HepG2 (cell line): Measurements from ENCODE around the gene MECR. TPM values are rescaled to one million over a fixed set of nuclear protein-coding genes. Genes with fewer than 3 reads are reported as not detected.

Experiments
- ATAC-seq: fragments of 200-7000 bp; cut with Tn5 transposase; 3 replicates; pipeline ENCODE4 v1.9.1; 2020; ENCODE audit warnings: mild to moderate bottlenecking, moderate library complexity
- BruUV-seq: library from RNA; stranded (reverse); fragments of 400-500 nt; replicated peaks from 2 replicates; lab custom pipeline; 2021; lab: Mats Ljungman, UMichigan
- CTCF ChIA-PET: fragments of 300-600 bp; formaldehyde crosslinking; extraction: SDS; loops from one replicate; lab custom pipeline; 2021; ENCODE audit warnings: low total read pairs, inconsistent platforms, low intra/inter-chr PET ratio; lab: Yijun Ruan, JAX
- POLR2A ChIA-PET: fragments of 350-600 bp; sonication (Branson Sonifier 250); formaldehyde crosslinking; loops from one replicate; lab custom pipeline; 2020; ENCODE audit warnings: antibody characterized with exemption, inconsistent platforms; lab: Yijun Ruan, JAX
- DNase-seq: peaks from one replicate; pipeline ENCODE4 v3.0.0-alpha.2; 2015; ENCODE audit warnings: low spot score
- FAIRE-seq: peaks from 3 replicates; lab custom pipeline; 2011; peaks lifted over from hg19 to GRCh38; lab: Jason Lieb, UNC
- H2AFZ ChIP-seq: one replicate; pipeline ENCODE4 v1.6.1; 2011; ENCODE audit warnings: low read length, inconsistent platforms
- H3K27ac ChIP-seq: fragments of 300-600 bp; 3 replicates; pipeline ENCODE4 v1.8.0; 2011; ENCODE audit warnings: mixed run types, mild to moderate bottlenecking, mixed read lengths, low read length, inconsistent platforms; ENCODE audit not compliant: insufficient read depth; ENCODE audit errors: extremely low read length
- H3K27me3 ChIP-seq, 2 experiments: fragments of 200-600 bp in 1 of 2; 2 replicates in 1 of 2; 3 replicates in 1 of 2; pipeline versions ENCODE4 v1.6.0 to v1.8.0; 2011; ENCODE audit warnings: low read length in 2 of 2, mild to moderate bottlenecking in 2 of 2, moderate library complexity in 2 of 2, inconsistent platforms in 1 of 2; ENCODE audit not compliant: insufficient read depth in 2 of 2, control insufficient read depth in 1 of 2
- H3K36me3 ChIP-seq, 2 experiments: fragments of 200-600 bp in 1 of 2; replicated peaks in 1 of 2; 2 replicates in 1 of 2; 3 replicates in 1 of 2; pipeline versions ENCODE4 v1.5.1 to v1.8.0; 2011; ENCODE audit warnings: low read length in 2 of 2, inconsistent platforms in 1 of 2; ENCODE audit not compliant: insufficient read depth in 2 of 2, control insufficient read depth in 1 of 2
- H3K4me1 ChIP-seq: 2 replicates; pipeline ENCODE4 v1.5.1; 2012; ENCODE audit warnings: low read length, inconsistent platforms; ENCODE audit not compliant: insufficient read depth
- H3K4me2 ChIP-seq: 2 replicates; pipeline ENCODE4 v1.6.0; 2011; ENCODE audit warnings: low read depth, low read length, inconsistent platforms
- H3K4me3 ChIP-seq, 3 experiments: fragments of 200-600 bp in 1 of 3; sonication (generic), shearing (Covaris generic) in 1 of 3; replicated peaks in 1 of 3; 2 replicates each; pipeline ENCODE4 v1.5.1; 2011 to 2016; ENCODE audit warnings: low read length in 3 of 3, inconsistent platforms in 2 of 3, low read depth in 2 of 3, mild to moderate bottlenecking in 2 of 3, control low read depth in 1 of 3, mixed read lengths in 1 of 3; ENCODE audit not compliant: insufficient read depth in 1 of 3
- H3K79me2 ChIP-seq: one replicate; pipeline ENCODE4 v1.6.1; 2011; ENCODE audit warnings: low read length, inconsistent platforms; ENCODE audit not compliant: insufficient read depth
- H3K9ac ChIP-seq: 2 replicates; pipeline ENCODE4 v1.6.0; 2011; ENCODE audit warnings: mild to moderate bottlenecking, low read depth, low read length, inconsistent platforms; ENCODE audit not compliant: insufficient read depth
- H3K9me3 ChIP-seq: 2 replicates; pipeline ENCODE4 v1.5.1; 2012; ENCODE audit warnings: mild to moderate bottlenecking, low read length
- H4K20me1 ChIP-seq: 2 replicates; pipeline ENCODE4 v1.6.0; 2011; ENCODE audit warnings: inconsistent platforms, mild to moderate bottlenecking, low read length, moderate library complexity; ENCODE audit not compliant: insufficient read depth
- ESRRA ChIP-seq: sonication (generic); formaldehyde crosslinking; IDR thresholded peaks from 2 replicates; pipeline ENCODE4 v1.5.1; 2020; ENCODE audit warnings: mild to moderate bottlenecking, low read depth, missing genetic modification reagents
- FOSL2 ChIP-seq: sonication (generic); formaldehyde crosslinking; IDR thresholded peaks from 2 replicates; pipeline ENCODE4 v1.4.0; 2020; ENCODE audit warnings: missing genetic modification reagents
- FOXP4 ChIP-seq: sonication (generic); formaldehyde crosslinking; IDR thresholded peaks from 2 replicates; pipeline ENCODE4 v1.4.0; 2020; ENCODE audit warnings: missing genetic modification reagents
- KDM5A ChIP-seq: fragments of 200-600 bp; sonication (generic); IDR thresholded peaks from 2 replicates; pipeline ENCODE4 v1.7.0; 2018; ENCODE audit warnings: antibody characterized with exemption, mild to moderate bottlenecking, low read length, borderline replicate concordance
- RBFOX2 ChIP-seq: fragments of 200-400 bp; formaldehyde crosslinking; IDR thresholded peaks from 2 replicates; pipeline ENCODE4 v1.6.1; 2017; ENCODE audit warnings: low read depth, mild to moderate bottlenecking, low read length
- SMAD3 ChIP-seq: sonication (generic); formaldehyde crosslinking; IDR thresholded peaks from 2 replicates; pipeline ENCODE4 v1.4.0; 2020; ENCODE audit warnings: missing genetic modification reagents
- TEF ChIP-seq: sonication (generic); formaldehyde crosslinking; IDR thresholded peaks from 2 replicates; pipeline ENCODE4 v1.5.0; 2020; ENCODE audit warnings: missing genetic modification reagents
- U2AF1 ChIP-seq: fragments of 200-400 bp; formaldehyde crosslinking; optimal IDR thresholded peaks from 2 replicates; pipeline ENCODE3; 2017; ENCODE audit warnings: mild to moderate bottlenecking, low read depth, low read length
- YY1 ChIP-seq: IDR thresholded peaks from 2 replicates; pipeline ENCODE4 v1.6.1; 2011; ENCODE audit warnings: low read length, low read depth, moderate library complexity, mild to moderate bottlenecking; ENCODE audit not compliant: insufficient read depth, insufficient replicate concordance
- ZBTB38 ChIP-seq: sonication (generic); formaldehyde crosslinking; IDR thresholded peaks from 2 replicates; pipeline ENCODE4 v1.5.1; 2020; ENCODE audit warnings: mild to moderate bottlenecking, missing genetic modification reagents
- ZFP82 ChIP-seq: sonication (generic); formaldehyde crosslinking; IDR thresholded peaks from 2 replicates; pipeline ENCODE4 v1.5.1; 2020; ENCODE audit warnings: mild to moderate bottlenecking, missing genetic modification reagents, borderline replicate concordance
- WGBS: methylation state at CpG from one replicate; pipeline ENCODE4 v1.1.6; 2017; ENCODE audit warnings: low lambda C conversion rate; 5-methylcytosine and 5-hydroxymethylcytosine counted together
- in situ Hi-C: cut with HindIII; loops from 2 replicates; pipeline ENCODE4 v1.10.0; 2017; ENCODE audit warnings: low pct_unique_long_range_greater_than_20kb; ENCODE audit not compliant: extremely low pct_ligation_motif_present
- intact Hi-C: fragments of 100-400 bp; cut with micrococcal nuclease; formaldehyde crosslinking; loops from one replicate; pipeline ENCODE4 v1.10.0; 2022; ENCODE audit not compliant: unreplicated experiment
- polyA plus RNA-seq, 8 experiments: library from polyadenylated mRNA; depleted of rRNA in 3 of 8; stranded (reverse) in 7 of 8; unstranded in 1 of 8; fragments of >200 nt; fragmentation: Illumina TruSeq in 4 of 8; extraction: Trizol in 4 of 8; gene quantifications; 2 replicates each; pipeline versions ENCODE4 v1.2.1 to v1.2.3, GENCODE V29; 2011 to 2016; ENCODE audit warnings: low read depth in 4 of 8, missing spikeins in 1 of 8, mixed read lengths in 1 of 8; ENCODE audit not compliant: insufficient read depth in 1 of 8
- total RNA-seq, 5 experiments: library from RNA; depleted of rRNA; stranded (reverse); fragments of >200 nt; fragmentation: Illumina TruSeq; extraction: Trizol; gene quantifications; 2 replicates each; pipeline ENCODE4 v1.2.3, GENCODE V29; 2016; ENCODE audit warnings: low read depth in 1 of 5

Gene MECR
- total and polyA plus RNA-seq, 2 of the 13 experiments (the other 11 are each of a cell fraction or from before 2014, with no cell fraction given): 18.8 to 24.9 TPM

GRCh38 chr1:29195881-29196291 lies 34.8 kb downstream of the MECR start:
- 84% methylated on average over 6 of the region's 8 CpGs for WGBS
- Histone ChIP-seq H3K9ac (no peak overlapping the region), H2AFZ (no peak overlapping the region), H3K36me3 (peaks cover 13 to 34% of the 10 kb centered on the region in 2 experiments), H3K4me1 (peaks cover 15% of the 10 kb centered on the region), H3K27ac (no peak overlapping the region), H3K79me2 (no peaks in the 10 kb centered on the region), H3K27me3 (no peaks in the 10 kb centered on the region), H3K4me2 (no peak overlapping the region), H4K20me1 (no peaks in the 10 kb centered on the region), H3K9me3 (no peaks in the 10 kb centered on the region), H3K4me3 (no peak overlapping the region)
- POLR2A ChIA-PET: interaction anchor here (2.4 kb wide), 1 partner anchor 14 kb away, joined by 30 read pairs; the partner anchor contains the start of gene SRSF4
- CTCF ChIA-PET: no interaction called here
- DNase-seq (no peak), FAIRE-seq (no peak), ATAC-seq (no peak)
- TF ChIP-seq ZFP82 (no peak), ESRRA (CRISPR knock-in tag) (no peak), RBFOX2 (no peak), FOXP4 (CRISPR knock-in tag) (no peak), TEF (no peak), ZBTB38 (CRISPR knock-in tag) (no peak), SMAD3 (CRISPR knock-in tag) (no peak), FOSL2 (no peak), YY1 (no peak), U2AF1 (no peak), KDM5A (no peak)
- in situ Hi-C loops: loop anchor here (5.0 kb wide), 1 partner anchor 314 kb away; no protein-coding TSS in a partner anchor
- intact Hi-C loops: no loop called here
- BruUV-seq: no TSS peak
